NCI-H2029 (cell line): ENCODE results near the gene A2M.

Experiments
- DNase-seq: peaks from one replicate; lab custom pipeline; 2025; lab: John Stamatoyannopoulos, UW

The A2M gene

GRCh38 chr12:9072481-9073038, 43.2 kb downstream of the A2M start:
- no peak for DNase-seq

- DNase-seq = no peak
Observed at GRCh38 chr12:9071969-9072368, 43.8 kb downstream of the A2M start.

GRCh38 chr12:9071518-9071917, 44.2 kb downstream of the A2M start:
- no peak for DNase-seq

GRCh38 chr12:9070351-9070750, 45.4 kb downstream of the A2M start:
- no peak for DNase-seq

- no peak for DNase-seq
Observed at GRCh38 chr12:9068600-9068999, 47.1 kb downstream of the A2M start.

DNA sequence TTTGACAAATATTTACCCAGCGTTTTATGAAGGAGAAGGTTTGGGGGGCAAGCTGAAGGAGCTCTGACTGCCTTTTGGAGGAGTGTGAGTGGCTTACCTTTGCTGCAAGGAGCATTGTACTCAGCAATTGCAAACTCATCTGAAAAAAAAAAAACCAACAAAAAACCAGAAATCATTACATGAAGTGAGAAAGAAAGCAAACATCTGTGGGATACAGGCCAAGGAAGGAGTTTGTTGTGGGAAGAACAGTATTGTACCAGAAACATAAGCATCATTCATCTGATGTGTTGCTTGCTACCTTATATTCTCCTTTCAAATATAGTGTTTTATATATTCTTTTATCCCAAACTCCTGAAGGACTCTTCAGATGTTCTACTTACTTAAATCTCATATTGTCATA, 47.6 kb downstream of the A2M start:
- no peak for DNase-seq

GRCh38 chr12:9066755-9067423, 48.8 kb downstream of the A2M start:
- no peak for DNase-seq

GRCh38 chr12:9066183-9066623, 49.5 kb downstream of the A2M start:
- no peak for DNase-seq

GRCh38 chr12:9065607-9065856, 50.2 kb downstream of the A2M start:
- DNase-seq = no peak

GRCh38 chr12:9064815-9065606, 50.7 kb downstream of the A2M start:
- no peak for DNase-seq

DNA sequence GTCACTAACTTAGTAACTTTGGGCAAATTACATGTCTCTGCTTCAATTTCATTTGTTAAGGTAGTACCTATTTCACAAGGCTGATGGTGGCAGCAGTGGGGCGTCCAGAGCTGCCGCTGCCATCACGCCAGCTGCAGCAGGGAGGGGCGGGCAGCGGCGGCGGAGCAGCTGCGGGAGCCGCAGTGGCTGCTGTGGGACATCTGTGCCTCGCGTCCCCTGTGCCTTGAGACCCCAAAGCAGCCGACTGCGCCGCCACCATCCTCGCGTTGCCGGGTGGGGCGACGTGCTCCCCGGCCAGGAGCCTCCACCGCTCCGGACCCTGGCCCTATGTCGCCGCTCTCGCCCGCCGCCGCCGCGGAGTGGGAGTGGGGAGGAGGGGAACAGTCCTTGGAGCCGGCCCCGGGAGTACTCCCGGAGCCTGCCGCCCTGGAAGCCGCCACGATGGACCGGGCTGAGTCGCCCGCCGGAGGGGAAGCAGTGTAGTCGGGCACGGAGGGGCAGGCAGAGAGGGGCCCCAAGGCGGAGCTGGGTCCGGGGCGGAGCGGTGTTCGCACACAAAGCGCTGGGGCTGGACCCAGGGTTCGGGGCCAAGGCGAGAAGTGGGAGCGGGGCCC, 51.4 kb downstream of the A2M start:
- DNase-seq = no peak

DNA sequence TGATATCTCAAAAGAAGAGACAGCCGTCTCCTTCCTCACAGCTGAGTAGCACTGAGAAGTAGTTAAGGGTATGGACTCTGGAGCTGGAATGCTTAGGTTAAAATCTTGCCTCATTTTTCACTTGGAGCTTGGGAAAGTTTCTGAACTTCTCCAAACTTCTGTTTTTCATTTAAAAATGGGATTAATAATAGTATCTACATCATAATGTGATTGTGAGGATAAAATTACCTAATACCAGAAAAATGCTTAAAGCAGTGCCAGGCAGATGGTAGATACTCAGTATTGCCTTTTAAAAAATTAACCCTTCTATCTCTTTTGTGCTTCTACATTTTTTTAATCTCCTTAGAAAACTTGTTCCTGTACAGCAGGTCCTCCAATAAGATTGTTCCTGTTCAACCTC, 63.1 kb downstream of the A2M start:
- no peak for DNase-seq

GRCh38 chr12:9051158-9051550, 64.6 kb downstream of the A2M start:
- no peak for DNase-seq

DNA sequence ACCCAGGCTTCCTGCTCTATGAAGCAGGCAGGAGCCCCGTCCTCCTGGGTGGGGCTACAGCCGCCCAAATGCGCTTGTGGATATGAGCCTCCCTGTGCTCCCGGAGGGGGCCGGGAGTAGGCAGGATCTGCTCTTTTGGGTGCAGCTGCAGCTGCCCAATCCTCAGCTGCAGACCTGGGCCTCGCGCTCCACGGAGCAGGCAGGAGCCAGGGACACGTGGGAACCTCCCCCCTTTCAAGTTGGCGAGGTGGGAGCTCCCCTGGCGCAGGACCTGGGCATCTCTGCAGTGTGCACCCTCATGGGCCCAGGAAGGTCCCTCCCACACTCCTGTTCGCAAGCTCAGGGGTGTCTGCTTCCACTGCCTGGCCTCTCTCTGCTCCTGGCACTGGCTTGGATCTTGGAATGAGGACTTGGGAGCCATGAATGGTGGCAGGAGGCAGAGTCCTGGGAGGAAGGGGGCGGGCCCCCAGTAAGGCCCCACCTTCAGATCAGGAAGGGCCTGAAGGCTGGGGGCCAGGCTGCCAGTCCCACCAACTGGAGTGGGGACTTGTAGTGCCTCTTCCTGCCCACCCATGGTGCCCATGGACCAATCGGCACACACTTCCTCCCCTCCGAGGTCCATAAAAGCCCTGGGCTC, 65.1 kb downstream of the A2M start:
- DNase-seq = no peak

GRCh38 chr12:9049520-9050133, 66.1 kb downstream of the A2M start:
- DNase-seq = no peak

DNA sequence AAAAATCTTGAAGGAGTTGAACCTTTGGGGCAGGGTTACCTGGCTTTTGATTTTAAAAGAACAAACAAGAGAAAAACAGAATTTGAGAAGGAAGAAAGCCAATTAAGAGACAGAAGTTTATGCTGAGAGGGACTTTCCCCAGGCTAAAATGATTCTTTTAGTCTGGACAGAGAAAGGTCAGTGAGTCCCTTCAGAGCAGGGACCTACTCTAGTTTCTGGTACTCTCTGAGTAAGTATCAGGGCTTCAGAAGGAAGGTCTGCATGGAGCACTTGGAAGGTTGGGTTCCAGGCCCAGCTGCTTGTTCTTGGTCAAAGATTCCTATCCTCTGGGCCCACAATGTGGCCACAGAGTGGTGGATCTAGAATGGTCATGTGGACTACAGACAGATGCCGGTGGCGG, 66.8 kb downstream of the A2M start:
- no peak for DNase-seq

GRCh38 chr12:9047105-9047504, 68.6 kb downstream of the A2M start:
- no peak for DNase-seq

DNA sequence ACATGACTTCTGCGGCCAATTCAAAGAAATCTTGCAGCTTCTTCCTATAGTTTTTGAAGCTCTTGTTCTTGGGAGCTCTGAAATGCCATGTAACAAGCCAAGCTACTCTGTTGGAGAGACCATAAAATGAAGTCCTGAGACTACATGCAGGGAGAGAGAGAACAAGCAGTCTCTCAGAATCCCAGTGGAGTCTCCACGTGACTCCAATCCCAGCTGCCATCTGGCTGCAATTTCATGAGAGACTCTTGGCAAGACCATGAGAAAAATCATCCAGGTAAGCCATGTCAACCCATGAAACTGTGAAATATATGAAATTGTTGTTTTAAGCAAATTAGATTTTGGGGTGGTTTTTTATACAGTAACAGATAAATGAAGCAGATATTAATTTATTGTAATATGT, 72.0 kb downstream of the A2M start:
- DNase-seq = no peak

GRCh38 chr12:9041321-9041720, 74.4 kb downstream of the A2M start:
- no peak for DNase-seq

DNA sequence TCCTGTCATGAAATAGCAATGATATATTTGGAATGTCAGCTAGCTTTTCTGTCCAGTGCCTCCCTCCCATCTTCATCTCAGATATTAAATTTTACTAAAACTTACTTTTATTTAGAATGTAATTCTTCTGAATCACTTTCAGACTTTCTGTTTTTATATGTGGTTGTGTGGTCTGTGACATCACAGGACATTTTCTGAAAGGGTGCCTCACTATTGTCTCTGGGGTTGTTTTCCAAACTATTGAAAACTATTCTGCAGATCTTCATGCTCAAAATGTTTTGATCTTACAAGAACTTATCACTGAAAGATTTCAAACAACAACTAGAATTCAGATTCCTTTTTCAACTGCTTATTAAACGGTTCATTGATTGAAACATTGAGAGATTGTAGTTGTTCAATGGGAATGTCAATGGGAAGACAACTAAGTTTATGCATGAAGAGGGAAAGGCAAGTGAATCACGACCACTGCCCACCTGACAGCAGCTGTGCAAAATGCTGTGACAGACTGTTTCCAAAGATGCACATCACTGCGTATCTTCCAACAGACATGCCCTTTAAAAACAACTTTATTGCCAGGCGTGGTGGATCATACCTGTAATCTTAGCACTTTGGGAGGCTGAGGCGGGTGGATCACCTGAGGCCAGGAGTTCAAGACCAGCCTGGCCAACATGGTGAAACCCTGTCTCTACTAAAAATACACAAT, 75.1 kb downstream of the A2M start:
- DNase-seq = no peak

DNA sequence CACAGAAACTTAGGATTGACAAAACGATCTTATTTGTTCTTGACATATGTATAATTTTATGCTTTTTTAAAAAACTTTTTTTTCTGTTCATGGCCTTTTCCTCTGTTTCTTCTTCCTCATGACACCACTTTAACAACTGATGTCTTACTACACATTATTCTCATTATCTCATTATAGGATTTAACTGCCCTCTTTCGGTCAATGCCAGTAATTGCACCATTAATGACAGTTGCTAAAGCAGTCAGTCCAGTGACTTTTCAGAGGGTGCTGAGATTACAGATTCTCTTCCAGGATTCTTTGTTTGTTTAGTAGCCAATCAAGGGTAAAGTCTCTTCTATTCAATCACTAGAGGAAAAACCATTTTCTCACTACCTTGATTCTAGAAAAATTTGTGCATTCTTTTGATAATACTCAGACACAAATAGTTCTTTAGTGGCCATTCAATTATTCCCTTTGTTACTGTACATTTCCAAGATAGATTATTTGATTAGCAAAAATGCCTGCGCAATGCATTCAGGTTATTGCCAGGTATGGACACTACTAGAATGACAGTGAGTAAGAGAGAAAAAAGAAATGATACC, 76.2 kb downstream of the A2M start:
- peak; percentile 14 for DNase-seq
